IMR-90 (cell line): ENCODE data around the gene ORM1. TPM values are rescaled to one million over a fixed set of nuclear protein-coding genes. Genes with fewer than 3 reads are reported as not detected.

Source experiments
- ATAC-seq: fragments of 200-7000 bp; cut with Tn5 transposase; 2 replicates; pipeline ENCODE4 v1.9.1; 2020; ENCODE audit warnings: low read depth, mild to moderate bottlenecking, moderate library complexity
- BruUV-seq: library from RNA; stranded (reverse); fragments of 400-500 nt; replicated peaks from 2 replicates; lab custom pipeline; 2021; lab: Mats Ljungman, UMichigan
- CTCF ChIA-PET: fragments of 300-600 bp; formaldehyde crosslinking; extraction: SDS; loops from one replicate; lab custom pipeline; 2021; ENCODE audit warnings: antibody characterized with exemption; lab: Yijun Ruan, JAX
- POLR2A ChIA-PET: fragments of 300-600 bp; sonication (Branson Sonifier 250); formaldehyde crosslinking; loops from one replicate; lab custom pipeline; 2022; ENCODE audit warnings: antibody characterized with exemption; ENCODE audit not compliant: unreplicated experiment; lab: Charles Lee
- DNase-seq: peaks from one replicate; pipeline ENCODE4 v3.0.0; 2013
- H2AFZ ChIP-seq: replicated peaks from 2 replicates; pipeline ENCODE3; 2013; ENCODE audit warnings: low read length, mild to moderate bottlenecking; ENCODE audit not compliant: poor library complexity
- H2AK5ac ChIP-seq: 2 replicates; pipeline ENCODE4 v1.6.1; 2013; ENCODE audit warnings: low read depth, low read length, inconsistent platforms
- H2AK9ac ChIP-seq: replicated peaks from 2 replicates; pipeline ENCODE3; 2013; ENCODE audit warnings: mild to moderate bottlenecking, low read depth, low read length, moderate library complexity; ENCODE audit not compliant: poor library complexity
- H2BK120ac ChIP-seq: 2 replicates; pipeline ENCODE4 v1.6.1; 2013; ENCODE audit warnings: low read depth, low read length, inconsistent platforms
- H2BK15ac ChIP-seq: 3 replicates; pipeline ENCODE4 v1.6.1; 2013; ENCODE audit warnings: low read depth, low read length, inconsistent platforms
- H2BK20ac ChIP-seq: 2 replicates; pipeline ENCODE4 v1.6.1; 2013; ENCODE audit warnings: low read depth, mild to moderate bottlenecking, inconsistent platforms, low read length, moderate library complexity
- H2BK5ac ChIP-seq: 2 replicates; pipeline ENCODE4 v1.6.1; 2013; ENCODE audit warnings: mild to moderate bottlenecking, low read depth, low read length, inconsistent platforms; ENCODE audit not compliant: poor library complexity, severe bottlenecking
- H3K14ac ChIP-seq: replicated peaks from 2 replicates; pipeline ENCODE4 v1.6.1; 2013; ENCODE audit warnings: low read depth, low read length, inconsistent platforms
- H3K18ac ChIP-seq: 2 replicates; pipeline ENCODE4 v1.6.1; 2013; ENCODE audit warnings: low read depth, low read length, control low read depth
- H3K23ac ChIP-seq: 2 replicates; pipeline ENCODE4 v1.6.1; 2013; ENCODE audit warnings: low read depth, low read length, inconsistent platforms
- H3K27ac ChIP-seq: 2 replicates; pipeline ENCODE4 v1.5.1; 2013; ENCODE audit warnings: mild to moderate bottlenecking, control low read depth, low read length; ENCODE audit not compliant: insufficient read depth
- H3K27me3 ChIP-seq: 2 replicates; pipeline ENCODE4 v1.6.1; 2013; ENCODE audit warnings: low read length; ENCODE audit not compliant: control insufficient read depth, insufficient read depth
- H3K36me3 ChIP-seq: 2 replicates; pipeline ENCODE4 v1.6.1; 2013; ENCODE audit warnings: low read length, mixed read lengths; ENCODE audit not compliant: control insufficient read depth, insufficient read depth
- H3K4ac ChIP-seq: 2 replicates; pipeline ENCODE4 v1.6.1; 2013; ENCODE audit warnings: low read depth, low read length, inconsistent platforms
- H3K4me1 ChIP-seq: 2 replicates; pipeline ENCODE4 v1.6.1; 2013; ENCODE audit warnings: low read length, mixed read lengths; ENCODE audit not compliant: control insufficient read depth, insufficient read depth
- H3K4me2 ChIP-seq: 2 replicates; pipeline ENCODE4 v1.6.1; 2013; ENCODE audit warnings: low read depth, mild to moderate bottlenecking, control low read depth, low read length, moderate library complexity
- H3K4me3 ChIP-seq: 2 replicates; pipeline ENCODE4 v1.5.1; 2013; ENCODE audit warnings: low read depth, mild to moderate bottlenecking, control low read depth, low read length, moderate library complexity; ENCODE audit not compliant: insufficient read depth
- H3K56ac ChIP-seq: 2 replicates; pipeline ENCODE4 v1.6.1; 2013; ENCODE audit warnings: low read length, inconsistent platforms; ENCODE audit not compliant: insufficient read depth; ENCODE audit errors: extremely low read depth
- H3K79me1 ChIP-seq, 2 experiments: 2 replicates each; pipeline ENCODE4 v1.6.1; 2013; ENCODE audit warnings: low read length in 2 of 2, inconsistent platforms in 1 of 2, low read depth in 1 of 2
- H3K9ac ChIP-seq: 2 replicates; pipeline ENCODE4 v1.6.1; 2013; ENCODE audit warnings: low read depth, low read length, control low read depth
- H3K9me1 ChIP-seq: 2 replicates; pipeline ENCODE4 v1.6.1; 2013; ENCODE audit warnings: low read length, inconsistent platforms; ENCODE audit not compliant: insufficient read depth
- H3K9me3 ChIP-seq: 2 replicates; pipeline ENCODE4 v1.6.1; 2013; ENCODE audit warnings: low read length; ENCODE audit not compliant: control insufficient read depth, insufficient read depth
- H4K20me1 ChIP-seq: 2 replicates; pipeline ENCODE4 v1.6.1; 2013; ENCODE audit warnings: low read length, inconsistent platforms; ENCODE audit not compliant: insufficient read depth
- H4K5ac ChIP-seq: 2 replicates; pipeline ENCODE4 v1.6.1; 2013; ENCODE audit warnings: mild to moderate bottlenecking, low read depth, low read length, control low read depth
- H4K8ac ChIP-seq, 2 experiments: 2 replicates each; pipeline ENCODE4 v1.6.1; 2013; ENCODE audit warnings: low read depth in 2 of 2, low read length in 2 of 2, control low read depth in 1 of 2, inconsistent platforms in 1 of 2
- H4K91ac ChIP-seq: 2 replicates; pipeline ENCODE4 v1.6.1; 2013; ENCODE audit warnings: low read depth, low read length, inconsistent platforms; ENCODE audit not compliant: insufficient read depth
- CEBPB ChIP-seq: IDR thresholded peaks from 2 replicates; pipeline ENCODE4 v1.6.1; 2012; ENCODE audit warnings: low read depth, low read length, improper control_type of control experiment
- CHD1 ChIP-seq: IDR thresholded peaks from 2 replicates; pipeline ENCODE4 v1.6.1; 2012; ENCODE audit warnings: low read depth, low read length, improper control_type of control experiment
- CTCF ChIP-seq: conservative IDR thresholded peaks from 2 replicates; pipeline ENCODE4 v1.5.1; 2012; ENCODE audit warnings: mild to moderate bottlenecking, low read depth, low read length, improper control_type of control experiment
- MAFK ChIP-seq: IDR thresholded peaks from 2 replicates; pipeline ENCODE4 v1.6.1; 2012; ENCODE audit warnings: low read depth, low read length, improper control_type of control experiment
- MAZ ChIP-seq: IDR thresholded peaks from 2 replicates; pipeline ENCODE4 v1.6.1; 2012; ENCODE audit warnings: low read depth, mild to moderate bottlenecking, low read length, improper control_type of control experiment, moderate library complexity, borderline replicate concordance
- MXI1 ChIP-seq: IDR thresholded peaks from 2 replicates; pipeline ENCODE4 v1.6.1; 2012; ENCODE audit warnings: low read depth, mild to moderate bottlenecking, low read length, moderate library complexity, borderline replicate concordance
- POLR2A ChIP-seq: IDR thresholded peaks from 2 replicates; pipeline ENCODE4 v1.6.1; 2012; ENCODE audit warnings: mild to moderate bottlenecking, low read depth, low read length
- WGBS, 2 experiments: methylation state at CpG; one replicate each; pipeline versions ENCODE4 v1.1.5 to v1.1.7; 2013; ENCODE audit warnings: missing lambda C conversion rate in 2 of 2; ENCODE audit not compliant: insufficient read length in 1 of 2; ENCODE audit errors: extremely low coverage in 2 of 2; 5-methylcytosine and 5-hydroxymethylcytosine counted together
- dilution Hi-C: fragments of 300-500 bp; cut with HindIII; formaldehyde crosslinking; loops from one replicate; pipeline ENCODE4 v1.14.3; 2018; ENCODE audit warnings: low sequenced_read_pairs; ENCODE audit not compliant: unreplicated experiment
- in situ Hi-C: fragments of 300-500 bp; cut with MboI; formaldehyde crosslinking; loops from 3 replicates; pipeline ENCODE4 v1.14.3; 2019; ENCODE audit warnings: low sequenced_read_pairs, inconsistent platforms, mixed read lengths
- intact Hi-C: fragments of 100-400 bp; cut with micrococcal nuclease; formaldehyde crosslinking; loops from 2 replicates; pipeline ENCODE4 v1.10.0; 2022
- polyA plus RNA-seq, 3 experiments: library from polyadenylated mRNA; depleted of rRNA; stranded (reverse); fragments of >200 nt; gene quantifications; 2 replicates each; pipeline ENCODE4 v1.2.3, GENCODE V29; 2012; ENCODE audit warnings: low replicate concordance in 1 of 3
- total RNA-seq: library from RNA; depleted of rRNA; stranded (reverse); fragments of >200 nt; gene quantifications from 2 replicates; pipeline ENCODE4 v1.2.3, GENCODE V29; 2012
- TF ChIP-seq, protein P1 (sequence below): fragments of 150-350 bp; IDR thresholded peaks from 2 replicates; pipeline ENCODE4 v1.6.1; 2016; ENCODE audit warnings: low read depth, mild to moderate bottlenecking, low read length, moderate library complexity, borderline replicate concordance
- TF ChIP-seq, protein P2 (sequence below): fragments of 150-350 bp; IDR thresholded peaks from 2 replicates; pipeline ENCODE4 v1.6.1; 2017; ENCODE audit warnings: mild to moderate bottlenecking, antibody characterized with exemption, low read length, low read depth

The ORM1 gene
- total and polyA plus RNA-seq, 2 of the 4 experiments (the other 2 are of a cell fraction): 0.18 TPM; not detected in 1

DNA sequence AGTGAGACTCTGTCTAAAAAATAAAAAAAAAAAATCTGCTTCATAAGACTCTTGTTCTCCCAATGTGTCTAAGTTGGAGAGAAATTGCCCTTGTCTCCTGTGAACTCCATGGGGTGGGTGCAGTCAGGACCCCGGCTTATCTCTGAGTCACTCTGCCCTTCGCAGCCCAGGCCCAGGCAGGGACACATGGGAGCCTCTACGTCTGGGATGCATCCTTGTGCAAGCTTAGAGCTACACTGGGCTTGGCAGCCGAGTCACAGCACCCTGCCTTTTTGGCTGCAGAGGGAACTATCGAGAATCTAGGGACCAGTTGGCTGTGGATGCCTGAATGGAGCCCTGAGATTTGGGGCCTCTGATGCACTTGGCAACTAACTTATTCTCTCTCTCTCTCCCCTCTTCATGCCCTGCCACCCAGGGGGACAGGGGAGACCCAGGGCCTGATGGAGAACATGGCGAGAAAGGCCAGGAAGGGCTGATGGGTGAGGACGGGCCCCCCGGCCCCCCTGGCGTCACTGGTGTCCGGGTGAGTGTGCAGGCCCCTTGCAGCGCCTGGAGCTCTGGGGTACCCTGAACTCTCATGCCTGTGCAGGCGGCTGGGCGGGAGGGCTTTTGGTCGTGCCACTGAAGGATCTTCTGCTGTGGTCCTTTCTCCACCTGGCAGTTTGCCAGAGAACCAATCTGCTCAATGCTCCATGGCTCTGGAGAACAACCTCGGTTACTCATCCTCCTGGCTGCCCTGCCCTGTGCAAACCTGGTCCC lies 47.5 kb upstream of the ORM1 start:
- in situ Hi-C loops: no loop called here
- H3K4me3 ChIP-seq: no peak overlapping the region
- BruUV-seq: no TSS peak
- H3K4ac ChIP-seq: no peak overlapping the region; the same call in 1 of the 2 replicates
- H3K27me3 ChIP-seq: no peaks in the 10 kb centered on the region
- peaks cover 7 to 27% of the 10 kb centered on the region in 2 experiments; a peak in 3 of 4 replicates for H3K79me1 ChIP-seq
- H4K8ac ChIP-seq: no peak overlapping the region
- POLR2A ChIA-PET: no interaction called here
- peaks cover 36% of the 10 kb centered on the region for H3K9me1 ChIP-seq
- CTCF ChIA-PET: interaction anchor here (0.6 kb wide), 1 partner anchor 97 kb away, joined by 3 read pairs; no protein-coding TSS in a partner anchor
- no peak overlapping the region for H3K4me2 ChIP-seq
- 89% methylated on average over 10 of the region's 15 CpGs; no CpG with 5 or more reads in 1 of the 2 experiments for WGBS, 2 experiments
- dilution Hi-C loops: no loop called here
- H3K36me3 ChIP-seq: peaks cover 5% of the 10 kb centered on the region; the same call in 1 of the 2 replicates
- peak overlapping the region; percentile 24 for H2AFZ ChIP-seq
- no peak for ATAC-seq
- peaks cover 27% of the 10 kb centered on the region for H3K4me1 ChIP-seq
- no peak overlapping the region for H4K91ac ChIP-seq
- H3K23ac ChIP-seq: no peak overlapping the region
- H2AK9ac ChIP-seq: peak overlapping the region; percentile 49
- H2BK15ac ChIP-seq: peak overlapping the region; percentile 19; the same call in 1 of the 3 replicates
- H3K14ac ChIP-seq: 0 out of 2 replicates have a peak overlapping the region, but pooled peaks have one; percentile 16
- peak overlapping the region; percentile 52; the same call in 1 of the 2 replicates for H2BK20ac ChIP-seq
- no peak for TF ChIP-seq MXI1
- TF ChIP-seq CTCF: no peak
- no peak for TF ChIP-seq POLR2A
- no peak for TF ChIP-seq MAFK
- peak; percentile 27; the same call in 1 of the 2 replicates for TF ChIP-seq CEBPB
- no peak for TF ChIP-seq MAZ
- TF ChIP-seq, protein P1, sequence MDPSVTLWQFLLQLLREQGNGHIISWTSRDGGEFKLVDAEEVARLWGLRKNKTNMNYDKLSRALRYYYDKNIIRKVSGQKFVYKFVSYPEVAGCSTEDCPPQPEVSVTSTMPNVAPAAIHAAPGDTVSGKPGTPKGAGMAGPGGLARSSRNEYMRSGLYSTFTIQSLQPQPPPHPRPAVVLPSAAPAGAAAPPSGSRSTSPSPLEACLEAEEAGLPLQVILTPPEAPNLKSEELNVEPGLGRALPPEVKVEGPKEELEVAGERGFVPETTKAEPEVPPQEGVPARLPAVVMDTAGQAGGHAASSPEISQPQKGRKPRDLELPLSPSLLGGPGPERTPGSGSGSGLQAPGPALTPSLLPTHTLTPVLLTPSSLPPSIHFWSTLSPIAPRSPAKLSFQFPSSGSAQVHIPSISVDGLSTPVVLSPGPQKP: no peak
- no peak for TF ChIP-seq CHD1
- TF ChIP-seq, protein P2, sequence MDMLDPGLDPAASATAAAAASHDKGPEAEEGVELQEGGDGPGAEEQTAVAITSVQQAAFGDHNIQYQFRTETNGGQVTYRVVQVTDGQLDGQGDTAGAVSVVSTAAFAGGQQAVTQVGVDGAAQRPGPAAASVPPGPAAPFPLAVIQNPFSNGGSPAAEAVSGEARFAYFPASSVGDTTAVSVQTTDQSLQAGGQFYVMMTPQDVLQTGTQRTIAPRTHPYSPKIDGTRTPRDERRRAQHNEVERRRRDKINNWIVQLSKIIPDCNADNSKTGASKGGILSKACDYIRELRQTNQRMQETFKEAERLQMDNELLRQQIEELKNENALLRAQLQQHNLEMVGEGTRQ: no peak
- H3K9ac ChIP-seq: no peak overlapping the region
- 0 out of 2 replicates have a peak overlapping the region, but pooled peaks have one; percentile 60 for H2BK120ac ChIP-seq
- intact Hi-C loops: no loop called here
- no peak overlapping the region for H3K18ac ChIP-seq
- peaks cover 4% of the 10 kb centered on the region for H4K20me1 ChIP-seq
- no peak overlapping the region for H3K56ac ChIP-seq
- no peak overlapping the region for H3K27ac ChIP-seq
- H2BK5ac ChIP-seq: no peak overlapping the region
- no peaks in the 10 kb centered on the region for H3K9me3 ChIP-seq
- H4K5ac ChIP-seq: no peak overlapping the region
- H2AK5ac ChIP-seq: peak overlapping the region; percentile 77
- peak; percentile 43 for DNase-seq
